HG03064 (cell line): ENCODE results near the gene UNC13D.
"Not testable (repeated sequence)": the region's sequence is repeated elsewhere in the genome, so short reads cannot be mapped to it uniquely, and the experiment has no call there.

Experiments
- ATAC-seq: cut with Tn5 transposase; IDR thresholded peaks from one replicate; pipeline ENCODE4 v1.9.1; 2021; ENCODE audit warnings: low read depth; ENCODE audit not compliant: unreplicated experiment

Gene UNC13D

DNA sequence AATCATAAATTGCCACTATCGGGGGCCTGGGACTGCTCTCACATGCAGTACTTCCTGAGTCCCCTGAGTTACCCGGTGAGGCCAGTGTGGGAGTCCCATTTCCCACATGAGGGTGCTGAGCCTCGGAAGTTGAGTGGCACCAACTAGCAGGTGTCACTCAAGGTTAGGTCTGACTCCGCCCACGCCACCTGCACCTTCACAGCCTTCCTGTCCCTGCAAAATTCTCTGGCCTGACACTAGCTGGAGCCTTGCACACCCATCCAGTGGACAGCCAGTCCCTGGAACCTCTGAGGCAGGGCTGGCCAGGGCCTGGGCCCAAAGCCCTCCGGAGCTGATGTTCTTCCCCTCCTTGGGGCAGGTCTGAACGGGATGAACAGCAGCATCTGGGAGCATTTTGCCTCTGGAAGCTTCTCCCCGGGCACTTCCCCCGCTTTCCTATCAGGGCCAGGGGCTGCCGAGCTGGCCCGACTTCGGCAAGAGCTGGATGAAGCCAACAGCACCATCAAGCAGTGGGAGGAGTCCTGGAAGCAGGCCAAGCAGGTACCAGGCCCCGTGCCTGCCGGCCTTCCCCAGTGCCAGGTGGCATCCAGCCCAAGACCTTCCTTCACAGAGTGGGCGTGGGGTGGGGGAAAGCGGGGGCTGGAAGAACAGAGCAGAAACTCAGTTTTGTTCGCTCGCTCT is 21.9 kb downstream of the UNC13D start:
- no peak for ATAC-seq

- ATAC-seq: no peak
Observed at GRCh38 chr17:75821552-75821951, 22.7 kb downstream of the UNC13D start.

DNA sequence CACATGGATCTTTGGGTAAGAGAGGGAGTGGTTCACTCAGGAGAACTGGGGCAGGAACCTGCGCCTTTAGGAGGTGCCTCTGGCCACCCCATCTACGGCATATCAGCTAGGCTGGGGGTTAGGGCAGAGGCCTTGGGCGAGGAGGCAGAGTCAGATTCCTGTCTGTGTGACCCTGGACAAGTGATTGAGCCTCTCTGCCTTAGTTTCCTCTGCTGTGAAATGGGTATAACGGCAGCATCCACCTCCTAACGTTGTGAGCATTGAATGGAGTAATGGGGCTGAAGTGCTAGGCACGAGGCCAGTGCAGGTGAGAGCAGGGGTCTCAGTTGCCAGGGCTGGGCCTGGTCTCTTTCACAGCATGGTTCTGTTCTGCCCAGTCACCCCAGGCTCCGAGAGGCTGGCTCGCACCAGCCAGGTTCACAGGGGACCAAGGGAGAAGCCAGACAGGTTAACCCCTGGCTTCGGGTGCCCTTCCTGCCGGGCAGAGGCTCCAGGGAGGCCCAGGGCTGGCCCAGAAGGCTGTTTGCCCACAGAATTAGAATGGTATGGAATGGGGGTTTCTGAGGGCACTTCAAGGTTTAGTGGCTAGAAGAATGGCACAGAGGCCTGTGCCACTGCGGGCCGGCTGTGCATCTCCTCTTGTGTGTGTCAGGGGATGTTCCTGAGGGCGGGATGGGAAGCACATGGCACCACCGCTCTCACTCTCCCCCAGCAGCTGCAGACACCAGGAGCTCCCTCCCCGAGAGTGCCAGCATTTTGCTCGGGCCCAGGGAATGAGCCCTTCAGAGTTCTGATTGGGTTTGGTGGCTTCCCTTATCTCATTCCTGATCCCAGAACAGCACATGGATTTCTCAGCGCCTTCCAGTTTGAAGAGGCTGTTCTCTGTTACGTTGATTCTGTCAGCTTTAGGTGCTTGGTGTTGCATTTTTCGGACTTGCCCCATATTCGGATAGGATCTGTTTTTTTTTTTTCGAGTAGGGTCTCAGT is 23.8 kb downstream of the UNC13D start:
- ATAC-seq: no peak

- no peak for ATAC-seq
Observed at GRCh38 chr17:75819678-75820077, 24.5 kb downstream of the UNC13D start.

- no peak for ATAC-seq
Observed at GRCh38 chr17:75819116-75819515, 25.1 kb downstream of the UNC13D start.

DNA sequence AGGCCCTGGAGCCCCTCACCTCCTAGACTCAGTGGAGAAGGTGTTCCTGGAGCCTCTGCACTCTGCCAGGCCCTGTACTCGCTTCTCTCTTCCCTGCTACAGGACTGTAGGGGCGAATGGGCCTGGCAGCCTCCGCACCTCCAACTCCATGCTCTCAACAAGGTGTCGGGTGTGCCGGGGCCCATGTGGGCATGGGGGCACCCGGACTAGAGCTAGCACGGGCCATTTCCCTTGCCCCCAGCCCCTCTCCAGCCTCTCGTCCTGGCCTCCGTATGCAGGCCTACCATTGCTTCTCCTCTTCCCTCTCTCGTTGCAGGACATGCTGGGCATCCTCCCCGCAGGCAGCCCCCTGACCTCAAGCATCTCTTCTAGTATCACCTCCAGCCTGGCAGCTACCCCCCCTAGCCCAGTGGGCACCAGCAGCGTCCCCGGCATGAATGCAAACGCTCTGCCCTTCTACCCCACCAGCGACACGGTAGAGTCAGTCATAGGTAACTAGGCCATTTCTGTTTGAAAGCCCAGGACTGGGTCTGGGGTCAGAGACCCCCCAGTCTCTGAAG is 25.8 kb downstream of the UNC13D start:
- ATAC-seq: no peak

DNA sequence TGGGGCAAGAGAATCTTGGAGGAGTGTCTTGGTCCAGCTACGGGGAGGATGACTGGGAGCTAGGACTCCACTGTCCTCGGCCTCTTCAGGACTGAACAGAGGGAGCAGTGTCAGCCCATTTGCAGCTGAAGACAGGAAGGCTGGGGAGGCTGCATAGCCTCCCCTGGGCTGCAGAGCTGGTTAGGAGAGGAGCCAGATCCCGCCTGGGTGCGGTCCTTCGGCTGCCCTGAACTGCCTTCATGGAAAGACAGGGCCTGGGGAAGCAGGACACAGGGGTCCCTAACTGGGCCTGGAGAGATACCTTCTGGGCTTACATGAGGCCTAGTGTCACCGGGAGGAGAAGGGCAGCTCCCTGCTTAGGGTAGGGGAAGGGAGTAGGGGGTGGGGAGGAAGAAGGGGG is 26.6 kb downstream of the UNC13D start:
- ATAC-seq: no peak

GRCh38 chr17:75816693-75817092 is 27.5 kb downstream of the UNC13D start:
- no peak for ATAC-seq

GRCh38 chr17:75815399-75815798 is 28.8 kb downstream of the UNC13D start:
- no peak for ATAC-seq

GRCh38 chr17:75814900-75815373 is 29.3 kb downstream of the UNC13D start:
- no peak for ATAC-seq

DNA sequence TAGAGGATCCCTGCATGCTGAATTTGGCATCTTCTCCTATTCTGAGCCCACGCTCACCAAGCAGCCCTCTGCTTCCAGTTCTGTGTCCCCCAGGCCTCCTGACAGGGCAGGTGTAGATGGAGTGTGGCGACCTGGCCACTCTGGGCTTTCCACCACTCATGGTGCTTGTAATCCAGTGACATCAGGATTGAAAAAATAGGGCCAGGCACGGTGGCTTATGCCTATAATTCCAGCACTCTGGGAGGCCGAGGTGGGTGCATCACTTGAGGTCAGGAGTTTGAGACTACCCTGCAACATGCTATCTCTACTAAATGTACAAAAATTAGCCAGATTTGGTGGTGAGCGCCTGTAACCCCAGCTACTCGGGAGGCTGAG is 30.2 kb downstream of the UNC13D start:
- ATAC-seq: no peak

DNA sequence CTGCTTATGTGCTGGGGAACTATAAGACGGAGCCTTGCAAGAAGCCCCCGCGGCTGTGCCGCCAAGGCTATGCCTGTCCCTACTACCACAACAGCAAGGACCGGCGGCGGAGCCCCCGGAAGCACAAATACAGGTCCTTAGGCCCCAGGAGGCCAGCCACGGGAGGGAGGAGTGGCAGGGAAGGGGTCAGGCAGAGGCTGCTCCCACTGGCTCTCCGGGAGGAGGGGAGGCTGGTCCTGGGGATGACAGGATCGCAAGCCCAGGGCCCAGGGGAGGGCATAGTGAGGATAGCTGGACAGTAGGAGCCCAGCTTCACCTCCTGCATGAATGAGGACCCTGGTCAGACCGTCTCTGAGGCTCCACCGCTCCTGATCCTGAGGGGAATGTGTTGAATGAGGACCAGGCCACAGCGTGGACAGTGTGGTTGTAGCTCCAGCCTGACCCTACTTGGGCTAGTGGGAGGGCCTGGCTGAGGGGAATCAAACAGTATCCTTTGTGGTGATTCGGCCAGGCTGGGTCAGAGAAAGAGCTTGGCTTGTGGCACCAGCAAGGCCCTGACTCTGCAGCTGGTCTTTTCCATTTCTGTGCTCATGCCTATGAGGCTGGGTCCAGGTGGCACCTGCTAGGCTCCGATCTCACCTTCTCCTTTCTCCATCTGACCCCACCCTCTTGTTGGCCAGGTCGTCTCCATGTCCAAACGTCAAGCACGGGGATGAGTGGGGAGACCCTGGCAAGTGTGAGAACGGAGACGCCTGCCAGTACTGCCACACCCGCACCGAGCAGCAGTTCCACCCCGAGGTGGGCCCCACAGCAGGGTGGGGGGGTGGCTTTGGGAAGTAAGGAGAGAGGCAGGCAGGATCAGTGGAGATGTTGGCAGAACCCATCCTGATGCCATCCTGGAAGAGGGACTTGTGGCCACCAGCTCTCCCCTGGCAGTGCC is 30.9 kb downstream of the UNC13D start:
- ATAC-seq: no peak

DNA sequence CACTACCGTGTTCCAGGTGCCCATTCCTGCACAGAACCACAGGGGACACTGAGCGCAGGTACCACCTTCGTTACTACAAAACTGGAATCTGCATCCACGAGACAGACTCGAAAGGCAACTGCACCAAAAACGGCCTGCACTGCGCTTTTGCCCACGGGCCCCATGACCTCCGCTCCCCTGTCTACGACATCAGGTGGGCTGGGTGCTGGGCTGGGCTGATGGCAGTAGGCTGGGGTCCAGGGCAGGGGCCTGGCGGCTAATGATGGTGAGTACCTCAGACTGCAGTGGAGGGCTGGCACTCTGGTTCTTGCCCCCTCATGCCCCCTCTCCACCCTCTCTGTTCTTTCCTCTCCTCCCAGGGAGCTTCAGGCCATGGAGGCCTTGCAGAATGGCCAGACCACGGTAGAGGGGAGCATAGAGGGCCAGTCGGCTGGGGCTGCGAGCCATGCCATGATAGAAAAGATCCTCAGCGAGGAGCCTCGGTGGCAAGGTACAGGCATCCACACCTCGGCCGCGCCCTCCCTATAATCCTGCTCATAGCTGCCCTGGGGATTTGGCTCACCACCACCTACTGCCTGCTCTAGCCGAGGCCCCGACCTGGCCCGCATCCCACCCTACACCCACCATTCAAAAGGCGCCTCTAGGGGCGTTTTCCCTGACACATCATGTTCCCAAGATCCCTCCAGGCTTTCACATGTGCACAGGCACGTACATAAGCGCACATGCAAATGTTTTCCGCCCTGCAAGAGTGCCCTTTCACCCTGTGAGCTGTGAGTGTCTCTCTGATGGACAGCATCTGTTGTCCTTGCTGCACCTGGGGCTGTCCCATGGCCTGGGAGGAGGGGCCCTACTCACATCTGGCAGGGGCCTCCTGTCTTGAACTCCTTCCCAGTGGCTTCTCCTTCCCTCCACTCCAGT is 31.8 kb downstream of the UNC13D start:
- no peak for ATAC-seq

DNA sequence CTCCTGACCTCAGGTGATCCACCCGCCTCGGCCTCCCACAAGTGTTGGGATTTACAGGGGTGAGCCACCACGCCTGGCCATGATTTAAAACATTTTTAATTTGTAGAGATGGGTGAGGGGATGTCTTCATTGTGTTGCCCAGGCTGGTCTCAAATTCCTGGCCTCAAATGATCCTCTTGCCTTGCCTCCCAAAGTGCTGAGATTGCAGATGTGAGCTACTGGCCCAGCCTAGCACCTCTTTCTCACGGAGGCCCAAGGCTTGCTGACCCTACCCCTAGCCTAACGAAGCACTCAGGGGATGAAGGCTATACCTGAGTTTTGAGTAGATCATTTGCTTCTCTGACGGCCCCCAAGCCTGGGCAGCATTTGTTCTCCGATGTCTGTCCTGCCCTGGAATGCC is 33.0 kb downstream of the UNC13D start:
- no peak for ATAC-seq

DNA sequence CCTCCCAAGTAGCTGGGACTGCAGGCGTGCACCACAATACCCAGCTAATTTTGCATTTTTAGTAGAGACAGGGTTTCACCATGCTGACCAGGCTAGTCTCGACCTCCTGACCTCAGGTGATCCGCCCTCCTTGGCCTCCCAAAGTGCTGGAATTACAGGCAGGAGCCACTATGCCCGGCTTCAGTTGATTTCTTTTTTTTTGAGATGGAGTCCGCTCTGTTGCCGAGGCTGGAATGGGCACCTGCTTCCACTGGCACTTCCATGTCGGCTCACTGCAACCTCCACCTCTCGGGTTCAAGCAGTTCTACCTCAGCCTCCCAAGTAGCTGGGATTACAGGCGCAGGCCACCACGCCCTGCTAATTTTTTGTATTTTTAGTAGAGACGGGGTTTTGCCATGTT is 33.4 kb downstream of the UNC13D start:
- not testable (repeated sequence) for ATAC-seq

- ATAC-seq: no peak
Observed at GRCh38 chr17:75810216-75810615, 34.0 kb downstream of the UNC13D start.

DNA sequence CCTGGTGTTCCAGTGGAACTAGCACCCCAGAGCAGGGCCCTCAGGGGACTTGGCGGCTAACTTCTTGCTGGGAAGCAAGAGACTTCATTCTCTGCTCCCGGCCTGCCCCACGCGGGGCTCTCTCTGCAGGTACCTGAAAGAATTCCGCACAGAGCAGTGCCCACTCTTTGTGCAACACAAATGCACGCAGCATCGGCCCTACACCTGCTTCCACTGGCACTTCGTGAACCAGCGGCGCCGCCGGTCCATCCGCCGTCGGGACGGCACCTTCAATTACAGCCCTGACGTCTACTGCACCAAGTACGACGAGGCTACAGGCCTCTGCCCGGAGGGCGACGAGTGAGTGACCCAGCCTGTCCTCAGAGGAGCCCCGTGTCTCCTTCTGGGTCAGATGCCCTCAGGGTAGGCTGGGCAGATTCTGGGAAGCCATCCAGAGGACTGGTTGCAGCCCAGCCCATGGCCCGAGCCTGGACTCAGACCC is 34.5 kb downstream of the UNC13D start:
- ATAC-seq: no peak

GRCh38 chr17:75808905-75809621 is 35.1 kb downstream of the UNC13D start:
- ATAC-seq: peak; percentile 55

DNA sequence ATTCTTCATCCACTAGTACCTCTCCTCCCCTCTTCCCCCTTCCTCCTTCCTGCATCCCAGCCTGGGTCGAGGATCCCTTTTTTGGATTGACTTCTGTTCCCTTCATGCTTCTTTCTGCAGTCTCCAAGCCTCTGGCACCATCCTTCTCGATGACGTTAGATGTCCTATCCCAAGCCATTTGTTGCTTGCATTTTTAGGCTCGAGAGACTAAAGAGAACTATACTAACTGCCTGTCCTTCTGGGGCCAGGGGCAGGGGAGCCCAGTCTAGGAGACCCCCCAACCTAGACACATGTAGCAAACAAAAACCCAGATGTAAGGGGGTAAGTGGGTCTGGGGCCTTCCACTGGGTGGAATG is 35.7 kb downstream of the UNC13D start:
- no peak for ATAC-seq
